ENCODE results near the gene WASHC2C.
"Not testable (repeated sequence)": the region's sequence is repeated elsewhere in the genome, so short reads cannot be mapped to it uniquely, and the experiment has no call there.

Gene WASHC2C

DNA sequence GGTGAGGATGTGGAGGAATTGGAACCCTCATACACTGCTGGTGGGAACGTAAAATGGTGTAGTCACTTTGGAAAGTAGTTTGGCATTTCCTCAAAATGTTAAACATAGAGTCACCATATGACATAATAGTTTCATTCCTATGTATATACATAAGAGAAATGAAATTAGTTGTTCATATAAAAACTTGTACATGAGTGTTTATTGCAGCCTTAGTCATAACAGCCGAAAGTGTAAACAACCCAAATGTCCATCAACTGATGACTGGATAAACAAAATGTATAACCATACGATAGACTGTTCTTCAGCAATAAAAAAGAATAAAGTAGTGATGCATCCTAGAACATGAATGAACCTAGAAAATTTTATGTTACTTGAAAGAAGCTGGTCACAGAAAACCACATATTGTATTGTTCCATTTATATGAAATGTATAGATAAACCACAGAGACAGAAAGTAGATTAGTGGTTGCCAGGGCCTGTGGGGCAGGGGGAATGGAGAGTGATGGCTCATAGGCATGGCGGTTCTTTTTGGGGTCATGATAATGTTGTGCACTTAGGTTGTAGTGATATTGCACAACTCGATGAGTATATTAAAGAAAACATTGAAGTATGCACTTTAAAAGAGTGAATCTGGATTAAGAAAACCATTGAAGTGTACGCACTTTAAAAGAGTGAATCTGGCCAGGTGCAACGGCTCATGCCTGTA lies 44.8 kb downstream of the WASHC2C start:
- not testable (repeated sequence) for DNase-seq

DNA sequence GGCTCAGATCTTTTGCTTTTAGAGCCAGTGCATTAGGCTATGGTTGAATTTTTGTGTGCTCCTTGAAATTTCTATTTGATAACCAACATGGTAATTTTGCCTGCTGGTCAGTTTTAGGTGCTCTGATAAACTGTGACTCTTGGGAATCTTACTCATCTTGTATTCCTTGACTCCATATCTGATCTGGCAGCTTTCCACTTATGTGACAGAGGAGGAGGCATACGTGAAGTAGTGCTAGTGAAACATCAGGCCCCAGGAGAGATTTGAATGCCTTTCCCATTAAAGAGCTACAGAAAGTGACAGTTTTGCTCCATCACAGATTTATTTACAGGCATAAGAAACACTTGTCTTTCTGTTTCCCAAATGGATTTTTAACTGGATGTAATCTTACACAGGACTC lies 59.2 kb downstream of the WASHC2C start:
- DNase-seq, result not testable (repeated sequence)

DNA sequence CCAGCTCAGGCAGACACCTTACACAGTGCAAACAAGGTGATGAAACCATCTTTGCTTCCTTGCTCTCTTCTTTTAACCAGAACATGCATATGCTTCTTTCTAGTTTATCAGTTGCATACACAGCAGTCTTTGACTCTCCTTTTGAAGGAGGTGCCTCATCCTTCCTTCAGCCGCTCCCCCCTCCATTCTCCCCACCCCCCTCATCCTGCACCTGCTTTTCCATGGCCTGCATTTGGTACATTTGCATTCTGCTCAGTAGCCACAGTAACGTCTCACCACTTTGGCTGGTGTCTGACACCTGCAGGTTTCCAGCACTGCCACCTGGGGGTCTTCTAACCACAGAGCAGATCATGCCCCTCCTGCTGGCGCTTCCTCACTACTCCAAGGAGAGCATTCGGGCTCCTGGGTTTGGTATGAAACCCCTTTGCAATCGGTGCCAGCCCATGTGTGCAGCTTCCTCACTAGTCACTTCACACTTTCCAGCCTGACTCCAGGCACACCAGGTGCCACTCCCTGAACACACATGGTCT lies 60.2 kb downstream of the WASHC2C start:
- not testable (repeated sequence) for DNase-seq

DNA sequence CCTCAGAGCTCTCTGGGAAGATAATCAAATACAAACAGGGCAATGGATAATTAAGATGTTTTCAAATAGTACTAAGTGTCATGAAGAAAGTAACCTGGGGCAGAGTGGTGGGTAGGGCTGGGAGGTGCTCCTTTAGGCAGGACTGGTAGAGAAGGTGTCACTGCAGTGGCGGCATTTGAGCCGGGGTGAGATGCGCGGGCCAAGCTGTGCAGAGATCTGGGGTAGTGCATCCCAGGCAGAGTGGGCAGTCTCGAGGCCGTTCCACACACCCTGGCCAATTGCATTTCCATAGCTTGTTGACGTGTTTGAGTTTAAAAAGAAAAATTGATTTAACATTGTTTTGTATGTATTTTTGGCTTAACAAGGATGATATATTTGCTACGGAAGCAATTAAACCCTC lies 62.9 kb downstream of the WASHC2C start:
- not testable (repeated sequence) for DNase-seq

DNA sequence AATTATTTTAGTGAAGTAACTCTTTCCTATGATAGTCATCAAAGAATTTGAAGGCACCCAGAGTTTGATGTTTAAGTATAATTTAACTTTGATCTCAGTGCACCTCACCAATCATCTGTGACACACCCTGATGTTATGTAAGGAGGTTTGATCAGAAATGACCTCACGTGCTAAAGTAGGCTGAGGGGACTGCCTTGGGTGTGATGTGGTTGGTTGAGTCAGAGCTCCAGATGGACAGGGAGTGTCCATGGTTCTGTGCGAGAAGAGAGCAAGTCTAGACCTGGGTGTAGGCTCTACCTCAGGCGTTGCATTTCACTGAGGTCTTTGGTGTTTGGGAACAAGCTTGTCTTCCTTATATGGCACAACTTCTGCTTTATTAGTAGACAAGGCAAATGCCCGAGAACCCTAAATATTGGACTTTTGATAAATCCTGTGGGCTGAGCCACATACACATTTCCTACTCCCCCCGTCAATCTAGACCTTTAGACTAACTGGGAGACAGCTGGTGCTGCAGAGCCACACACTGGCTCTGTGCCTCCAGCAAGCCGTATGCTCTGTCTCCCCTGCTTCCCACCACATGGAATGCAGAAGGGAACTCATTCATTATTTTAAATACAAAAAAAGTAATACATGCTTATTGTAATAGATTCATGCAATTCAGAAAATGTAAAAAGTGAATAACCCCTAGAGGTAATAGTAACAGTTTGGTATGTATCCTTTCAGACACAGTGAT lies 63.8 kb downstream of the WASHC2C start:
- not testable (repeated sequence) for DNase-seq

DNA sequence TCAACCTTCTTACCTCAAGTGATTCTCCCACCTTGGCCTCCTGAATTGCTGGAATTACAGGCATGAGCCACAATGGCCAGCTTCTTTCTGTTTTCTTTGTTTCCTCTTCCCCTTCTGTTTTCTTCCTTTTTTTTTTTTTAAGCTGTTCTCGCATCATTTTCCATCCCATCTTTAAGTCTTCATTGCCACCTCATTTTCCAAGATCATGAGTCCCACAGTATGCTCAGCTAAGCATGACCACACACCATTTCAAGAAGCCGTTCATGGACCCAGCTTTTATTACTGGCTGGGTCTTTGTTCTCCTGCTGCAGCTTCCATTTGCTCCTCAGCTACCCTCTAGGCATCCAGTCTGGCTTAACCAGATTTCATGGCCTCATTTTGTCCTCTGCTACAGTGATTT lies 67.7 kb downstream of the WASHC2C start:
- DNase-seq, result not testable (repeated sequence)

DNA sequence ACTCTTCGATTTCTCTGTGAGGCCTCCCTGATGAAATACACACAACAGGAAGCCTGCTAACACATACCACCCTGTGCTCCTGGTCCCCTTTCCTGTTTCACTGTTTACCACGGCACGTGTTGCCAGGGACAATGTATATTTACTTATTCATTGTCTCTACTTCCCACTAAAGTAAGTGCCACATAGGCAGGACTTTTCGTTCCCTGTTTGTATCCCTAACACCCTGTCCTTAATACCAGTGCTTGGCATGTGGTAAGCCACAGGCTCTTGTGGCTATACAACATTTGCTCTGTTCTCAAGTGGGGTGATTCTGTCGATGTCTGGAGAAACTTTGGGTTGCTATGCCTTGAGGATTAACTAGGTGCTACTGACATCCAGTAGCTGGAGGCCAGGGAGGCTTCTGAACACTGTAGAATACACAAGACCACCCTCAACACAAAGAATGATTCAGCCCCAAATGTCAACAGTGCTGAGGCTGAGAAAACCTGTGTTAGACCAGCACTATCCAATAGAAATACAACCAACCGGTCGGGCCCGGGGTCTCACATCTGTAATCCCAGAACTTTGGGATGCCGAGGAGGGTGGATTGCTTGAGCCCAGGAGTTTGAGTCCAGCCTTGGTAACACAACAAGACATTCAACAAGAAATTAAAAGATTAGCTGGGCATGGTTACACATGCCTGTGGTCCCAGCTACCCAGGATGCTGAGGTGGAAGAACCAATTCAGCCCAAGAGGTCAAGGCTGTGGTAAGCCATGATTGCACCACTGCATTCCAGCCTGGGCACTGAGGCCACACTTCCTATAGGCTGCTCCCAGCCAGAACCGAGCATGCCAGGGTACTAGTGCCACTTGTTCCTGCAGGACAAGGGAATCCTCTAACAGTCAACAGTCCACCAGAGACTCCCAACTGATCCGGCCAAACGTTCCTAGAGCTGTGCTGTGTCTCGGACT lies 76.3 kb downstream of the WASHC2C start:
- DNase-seq, result not testable (repeated sequence)

DNA sequence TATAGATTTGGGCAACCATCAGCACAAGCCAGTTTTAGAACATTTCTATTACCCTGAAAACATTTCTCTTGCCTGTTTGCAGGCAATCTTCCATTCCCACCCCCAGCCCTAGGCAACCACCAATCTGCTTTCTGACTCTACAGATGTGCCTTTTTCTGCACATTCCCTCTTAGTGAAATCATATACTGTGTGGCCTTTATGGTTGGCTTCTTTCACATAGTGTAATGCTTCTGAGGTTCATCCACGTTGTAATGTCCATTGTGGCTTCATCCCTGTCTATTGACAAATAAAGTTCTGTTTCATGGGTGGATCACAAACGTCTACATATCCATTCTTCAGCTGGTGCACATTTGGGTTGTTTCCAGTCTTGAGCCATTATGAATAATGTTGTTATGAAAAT lies 77.9 kb downstream of the WASHC2C start:
- DNase-seq, result not testable (repeated sequence)

DNA sequence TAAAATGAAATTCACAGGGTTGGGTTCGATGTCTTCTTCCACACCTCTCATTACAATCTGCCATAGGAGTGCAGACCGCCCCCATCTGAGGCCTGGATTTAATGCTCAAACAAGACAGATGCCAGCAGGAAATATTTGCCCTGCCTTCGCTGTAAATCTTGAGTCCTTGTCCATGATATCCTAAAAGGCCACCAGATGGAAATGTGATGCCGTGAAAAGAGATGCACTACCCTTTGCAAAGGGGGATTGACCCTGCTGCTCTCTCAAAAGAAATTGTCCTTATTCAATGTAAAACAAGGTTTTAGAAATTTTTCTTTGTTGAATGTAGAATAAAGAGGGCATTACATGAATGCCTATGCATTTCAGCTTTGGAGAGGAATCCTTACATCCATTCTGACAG lies 82.8 kb downstream of the WASHC2C start:
- DNase-seq, result no peak

DNA sequence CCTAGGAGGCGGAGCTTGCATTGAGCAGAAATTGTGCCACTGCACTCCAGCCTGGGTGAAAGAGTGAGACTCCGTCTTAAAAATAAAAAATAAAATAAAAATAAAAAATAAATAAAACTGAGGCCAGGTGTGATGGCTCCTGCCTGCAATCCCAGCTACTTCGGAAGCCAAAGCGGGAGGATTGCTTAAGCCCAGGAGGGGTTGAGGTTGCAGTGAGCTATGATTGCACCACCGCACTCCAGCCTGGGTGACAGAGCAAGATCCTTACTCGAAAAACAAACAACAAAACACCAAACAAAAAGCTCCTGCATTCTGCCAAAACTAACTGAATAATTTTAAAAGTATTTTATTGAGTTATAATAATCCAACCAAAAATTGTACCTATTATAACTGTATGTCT lies 84.0 kb downstream of the WASHC2C start:
- no peak for DNase-seq

DNA sequence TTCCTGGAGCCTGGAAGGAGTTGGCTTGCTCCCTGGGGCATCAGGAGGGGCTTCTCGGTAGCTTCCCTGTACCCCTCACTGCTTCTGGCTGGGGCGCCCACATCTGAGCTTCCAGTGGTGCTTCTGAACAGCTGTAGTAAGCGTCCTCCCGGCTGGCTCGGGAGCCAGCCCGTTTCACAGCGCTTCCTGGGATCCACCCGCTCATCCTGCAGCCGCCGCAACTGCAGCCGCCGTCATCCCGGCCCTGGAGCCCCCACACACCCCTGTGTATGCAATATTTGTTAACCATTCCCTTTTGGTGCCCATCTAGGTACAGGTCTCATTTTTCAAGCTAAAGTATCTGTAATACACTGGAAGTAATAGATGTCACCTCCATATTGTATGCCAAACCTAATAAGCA lies 85.9 kb downstream of the WASHC2C start:
- not testable (repeated sequence) for DNase-seq

DNA sequence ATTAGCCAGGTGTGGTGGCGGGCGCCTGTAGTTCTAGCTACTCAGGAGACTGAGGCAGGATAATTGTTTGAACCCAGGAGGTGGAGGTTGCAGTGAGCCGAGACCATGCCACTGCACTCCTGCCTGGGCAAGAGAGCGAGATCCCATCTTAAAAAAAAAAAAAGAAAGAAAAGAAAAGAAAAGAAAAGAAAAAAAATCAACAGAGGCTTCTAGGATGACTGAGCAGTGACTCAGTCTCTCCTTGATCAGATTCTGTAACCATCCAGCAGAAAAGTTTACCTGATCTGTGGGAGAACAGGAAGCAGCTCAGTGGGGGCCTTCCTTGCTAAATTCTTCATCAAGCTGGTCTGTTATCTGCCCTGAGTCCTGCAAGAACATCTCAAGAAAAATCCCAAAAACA lies 87.1 kb downstream of the WASHC2C start:
- DNase-seq, result not testable (repeated sequence)

DNA sequence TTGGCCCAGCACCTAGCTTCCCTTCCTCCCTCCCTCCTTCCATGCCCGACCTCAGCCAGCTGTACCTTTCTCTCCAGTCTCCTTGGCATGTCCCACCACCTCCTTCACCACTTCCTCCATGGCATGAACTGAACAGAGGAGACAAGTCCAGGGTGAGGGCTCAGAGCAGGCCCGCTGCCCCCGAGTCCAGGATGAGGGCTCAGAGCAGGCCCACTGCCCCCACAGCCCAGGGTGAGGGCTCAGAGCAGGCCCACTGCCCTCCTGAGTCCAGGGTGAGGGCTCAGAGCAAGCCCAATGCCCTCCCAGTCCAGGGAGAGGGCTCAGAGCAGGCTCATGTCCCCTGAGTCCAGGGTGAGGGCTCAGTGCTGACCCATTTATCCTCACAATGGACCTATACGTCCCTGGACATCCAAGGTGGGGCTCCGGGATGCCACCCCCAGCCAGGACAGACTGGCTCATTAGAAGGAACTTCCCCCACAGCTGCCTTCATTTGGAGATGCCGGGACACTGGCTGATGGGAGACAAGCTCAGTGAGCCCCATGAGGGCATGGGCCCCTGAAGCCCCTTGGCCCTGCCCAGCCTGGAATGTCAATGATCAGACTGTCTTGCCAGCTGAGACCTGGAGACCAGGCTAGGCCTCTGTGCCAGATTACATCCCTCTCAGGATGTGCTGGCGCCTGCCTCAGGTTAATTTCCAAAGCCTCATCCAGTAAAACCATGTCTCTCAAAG lies 90.2 kb downstream of the WASHC2C start:
- DNase-seq, result no peak

DNA sequence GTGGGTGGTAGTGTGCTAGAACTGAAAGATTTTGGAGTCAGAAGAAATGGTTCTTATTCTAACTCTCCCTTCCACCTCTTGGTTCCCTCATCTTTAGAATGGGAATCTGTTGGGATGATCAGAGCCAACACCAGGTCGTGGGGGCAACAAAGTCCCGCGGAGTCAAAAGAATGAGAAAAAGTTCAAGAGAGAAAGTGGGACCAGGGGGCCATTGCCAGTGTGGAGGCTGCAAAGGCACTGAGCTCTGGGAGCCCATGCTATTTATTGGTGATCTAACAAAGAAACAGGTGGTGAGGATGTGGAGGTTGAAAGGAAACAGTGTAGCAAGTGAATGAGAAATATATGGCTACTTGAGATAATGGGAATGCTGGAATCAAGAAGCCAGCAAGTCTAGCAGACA lies 90.8 kb downstream of the WASHC2C start:
- no peak for DNase-seq

DNA sequence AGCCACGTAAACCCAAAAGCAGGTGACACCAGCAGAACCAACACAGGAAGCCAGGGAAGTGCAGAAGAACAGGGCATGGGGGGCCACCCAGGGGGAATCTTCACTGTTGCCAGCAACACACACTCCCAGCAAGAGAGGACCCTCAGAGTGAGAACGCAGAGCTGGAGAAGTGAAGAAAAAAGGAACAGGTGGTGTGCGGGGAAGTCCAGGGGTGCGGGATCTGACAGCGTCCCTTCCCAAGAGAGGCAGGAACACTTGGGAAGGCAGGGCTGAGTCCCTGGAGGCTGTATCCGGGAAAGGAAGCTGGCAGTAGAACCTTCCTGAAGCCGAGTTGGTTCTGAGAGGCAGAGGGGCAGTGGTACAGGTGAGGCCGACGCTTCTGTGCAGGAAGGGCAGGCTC lies 92.5 kb downstream of the WASHC2C start:
- DNase-seq, result no peak

DNA sequence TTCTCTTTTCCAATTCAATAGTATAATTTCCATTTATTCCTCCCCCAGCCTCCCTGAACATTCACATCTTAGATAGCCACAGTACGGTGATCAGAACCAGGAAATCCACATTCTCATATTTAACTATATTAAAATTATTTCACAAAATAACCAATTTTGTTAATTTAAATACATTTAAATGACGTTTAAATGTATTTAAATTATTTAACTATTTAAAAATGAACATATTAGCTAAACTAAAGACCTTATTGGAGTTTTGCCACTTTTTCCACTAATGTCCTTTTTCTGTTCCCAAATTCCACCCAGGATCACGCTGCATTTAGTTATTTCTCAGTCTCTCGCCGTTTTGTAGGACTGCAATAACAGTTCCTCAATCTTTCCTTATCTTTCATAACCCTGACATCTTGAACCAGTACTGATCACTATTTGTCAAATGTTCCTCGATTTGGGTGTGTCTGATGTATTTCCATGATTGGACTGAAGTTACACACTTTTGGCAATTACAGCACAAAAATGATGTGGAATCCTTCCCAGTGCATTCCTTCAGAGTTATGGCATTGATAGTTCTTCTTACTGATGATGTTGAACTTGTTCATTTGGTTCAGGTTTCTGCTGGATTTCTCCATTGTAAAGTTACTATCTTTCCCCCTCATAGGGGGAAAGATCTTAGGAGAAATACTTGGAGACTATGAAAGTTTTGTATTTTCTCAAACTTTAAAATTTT lies 93.2 kb downstream of the WASHC2C start:
- not testable (repeated sequence) for DNase-seq

DNA sequence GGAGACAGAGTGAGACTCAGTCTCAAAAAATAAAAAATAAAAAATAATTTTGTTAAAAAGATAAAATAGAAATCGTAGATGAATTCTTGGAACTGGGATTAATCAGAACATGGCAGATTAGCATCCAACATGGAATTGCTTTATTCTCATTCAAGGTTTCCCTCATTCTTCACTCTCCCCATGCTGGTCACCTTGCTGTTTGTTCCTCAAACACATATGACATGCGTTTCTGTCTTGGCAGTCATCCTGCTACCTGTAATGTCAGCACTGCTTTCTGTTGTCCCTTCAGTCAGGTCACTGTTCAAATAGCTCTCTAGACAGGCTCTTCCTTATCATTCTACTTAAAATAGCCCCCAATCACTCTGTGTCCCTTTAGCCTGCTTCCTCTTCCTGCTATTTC lies 95.9 kb downstream of the WASHC2C start:
- not testable (repeated sequence) for DNase-seq

All from stimulated activated naive CD4-positive, alpha-beta T cell (primary cell).